Stomach smooth muscle (tissue), 2 donors: ENCODE data around the gene LCN2.
"Not testable (repeated sequence)": the region's sequence is repeated elsewhere in the genome, so short reads cannot be mapped to it uniquely, and the experiment has no call there.

ENCODE experiments used
- H3K27ac ChIP-seq: one replicate; pipeline ENCODE4 v1.7.0; 2013; ENCODE audit warnings: mild to moderate bottlenecking, low read length, inconsistent platforms
- H3K27me3 ChIP-seq, 2 donors: one replicate each; pipeline ENCODE4 v1.7.0; 2013; ENCODE audit warnings: low read length in 2 of 2; ENCODE audit not compliant: insufficient read depth in 2 of 2, control insufficient read depth in 1 of 2
- H3K36me3 ChIP-seq, 2 donors: one replicate each; pipeline ENCODE4 v1.7.0; 2013; ENCODE audit warnings: low read length in 2 of 2; ENCODE audit not compliant: control insufficient read depth in 2 of 2, insufficient read depth in 2 of 2
- H3K4me1 ChIP-seq: one replicate; pipeline ENCODE4 v1.7.0; 2013; ENCODE audit warnings: low read length; ENCODE audit not compliant: control insufficient read depth, insufficient read depth
- H3K4me3 ChIP-seq, 2 donors: one replicate each; pipeline ENCODE4 v1.7.0; 2013; ENCODE audit warnings: low read length in 2 of 2
- H3K9ac ChIP-seq, 2 donors: one replicate each; pipeline ENCODE4 v1.7.0; 2013; ENCODE audit warnings: low read length in 2 of 2, mild to moderate bottlenecking in 1 of 2
- H3K9me3 ChIP-seq, 2 donors: one replicate each; pipeline ENCODE4 v1.7.0; 2013; ENCODE audit warnings: low read length in 2 of 2; ENCODE audit not compliant: control insufficient read depth in 2 of 2
- donor health status: healthy.
- donor health status: Pancreatic carcinoma.

LCN2 gene

GRCh38 chr9:128106181-128106939 lies 42.9 kb upstream of the LCN2 start:
- Histone ChIP-seq H3K9me3 (no peaks in the 10 kb centered on the region), H3K4me3 (no peak overlapping the region), H3K4me1 (peaks cover 9% of the 10 kb centered on the region), H3K9ac (no peak overlapping the region), H3K36me3 (peaks cover 54 to 57% of the 10 kb centered on the region in 2 donors), H3K27ac (no peak overlapping the region), H3K27me3 (no peaks in the 10 kb centered on the region)

- Histone ChIP-seq H3K9me3 (no peaks in the 10 kb centered on the region), H3K27me3 (no peaks in the 10 kb centered on the region), H3K36me3 (peaks cover 48 to 53% of the 10 kb centered on the region in 2 donors), H3K4me3 (no peak overlapping the region), H3K27ac (no peak overlapping the region), H3K9ac (no peak overlapping the region), H3K4me1 (peaks cover 5% of the 10 kb centered on the region)
These were observed 42.2 kb upstream of the LCN2 start for GRCh38 chr9:128106940-128107467.

- no peak overlapping the region for H3K27ac ChIP-seq
- H3K27me3 ChIP-seq = no peaks in the 10 kb centered on the region
- H3K4me3 ChIP-seq = no peak overlapping the region
- H3K9ac ChIP-seq = no peak overlapping the region
- H3K4me1 ChIP-seq = peaks cover 3% of the 10 kb centered on the region
- peaks cover 41 to 48% of the 10 kb centered on the region in 2 donors for H3K36me3 ChIP-seq
- H3K9me3 ChIP-seq = no peaks in the 10 kb centered on the region
These were observed 41.6 kb upstream of the LCN2 start for GRCh38 chr9:128107468-128108268.

- H3K4me1 ChIP-seq = peaks cover 3% of the 10 kb centered on the region
- no peak overlapping the region for H3K4me3 ChIP-seq
- H3K27me3 ChIP-seq = no peaks in the 10 kb centered on the region
- no peak overlapping the region for H3K9ac ChIP-seq
- peaks cover 36 to 42% of the 10 kb centered on the region in 2 donors for H3K36me3 ChIP-seq
- H3K9me3 ChIP-seq = no peaks in the 10 kb centered on the region
- H3K27ac ChIP-seq = no peak overlapping the region
These were observed 40.8 kb upstream of the LCN2 start for GRCh38 chr9:128108269-128109049.

GRCh38 chr9:128109050-128109709 lies 40.1 kb upstream of the LCN2 start:
- Histone ChIP-seq H3K27me3 (no peaks in the 10 kb centered on the region), H3K27ac (peak overlapping the region; percentile 6), H3K9me3 (no peaks in the 10 kb centered on the region), H3K36me3 (peaks cover 31 to 37% of the 10 kb centered on the region in 2 donors), H3K4me1 (peaks cover 3% of the 10 kb centered on the region), H3K4me3 (no peak overlapping the region), H3K9ac (no peak overlapping the region)

- H3K9me3 ChIP-seq, H3K4me3 ChIP-seq, H3K27ac ChIP-seq, H3K27me3 ChIP-seq, H3K4me1 ChIP-seq, H3K9ac ChIP-seq: not testable (repeated sequence)
- H3K36me3 ChIP-seq = peaks cover 15 to 23% of the 10 kb centered on the region in 2 donors
These were observed 37.5 kb upstream of the LCN2 start for GRCh38 chr9:128111726-128112125.

GRCh38 chr9:128113526-128114325 lies 35.5 kb upstream of the LCN2 start:
- Histone ChIP-seq H3K4me1 (peaks cover 11% of the 10 kb centered on the region), H3K4me3 (no peak overlapping the region), H3K27ac (no peak overlapping the region), H3K36me3 (peaks cover 0 to 7% of the 10 kb centered on the region in 2 donors), H3K27me3 (no peaks in the 10 kb centered on the region), H3K9me3 (no peaks in the 10 kb centered on the region), H3K9ac (no peak overlapping the region)

GRCh38 chr9:128114326-128115186 lies 34.7 kb upstream of the LCN2 start:
- peaks cover 0 to 7% of the 10 kb centered on the region in 2 donors for H3K36me3 ChIP-seq
- no peaks in the 10 kb centered on the region for H3K27me3 ChIP-seq
- peaks cover 11% of the 10 kb centered on the region for H3K4me1 ChIP-seq
- H3K9ac ChIP-seq = no peak overlapping the region
- no peak overlapping the region for H3K27ac ChIP-seq
- H3K9me3 ChIP-seq = no peaks in the 10 kb centered on the region
- H3K4me3 ChIP-seq = no peak overlapping the region
